CD4-positive, alpha-beta T cell treated with Interleukin-2 at 100 ng/mL for 4 hours (primary cell): ENCODE results near the gene MDP1.
"Not testable (repeated sequence)": the region's sequence is repeated elsewhere in the genome, so short reads cannot be mapped to it uniquely, and the experiment has no call there.

Source experiments
- DNase-seq: peaks from one replicate; pipeline ENCODE4 v3.0.0-alpha.2; 2020; ENCODE audit warnings: low spot score

MDP1 gene

DNA sequence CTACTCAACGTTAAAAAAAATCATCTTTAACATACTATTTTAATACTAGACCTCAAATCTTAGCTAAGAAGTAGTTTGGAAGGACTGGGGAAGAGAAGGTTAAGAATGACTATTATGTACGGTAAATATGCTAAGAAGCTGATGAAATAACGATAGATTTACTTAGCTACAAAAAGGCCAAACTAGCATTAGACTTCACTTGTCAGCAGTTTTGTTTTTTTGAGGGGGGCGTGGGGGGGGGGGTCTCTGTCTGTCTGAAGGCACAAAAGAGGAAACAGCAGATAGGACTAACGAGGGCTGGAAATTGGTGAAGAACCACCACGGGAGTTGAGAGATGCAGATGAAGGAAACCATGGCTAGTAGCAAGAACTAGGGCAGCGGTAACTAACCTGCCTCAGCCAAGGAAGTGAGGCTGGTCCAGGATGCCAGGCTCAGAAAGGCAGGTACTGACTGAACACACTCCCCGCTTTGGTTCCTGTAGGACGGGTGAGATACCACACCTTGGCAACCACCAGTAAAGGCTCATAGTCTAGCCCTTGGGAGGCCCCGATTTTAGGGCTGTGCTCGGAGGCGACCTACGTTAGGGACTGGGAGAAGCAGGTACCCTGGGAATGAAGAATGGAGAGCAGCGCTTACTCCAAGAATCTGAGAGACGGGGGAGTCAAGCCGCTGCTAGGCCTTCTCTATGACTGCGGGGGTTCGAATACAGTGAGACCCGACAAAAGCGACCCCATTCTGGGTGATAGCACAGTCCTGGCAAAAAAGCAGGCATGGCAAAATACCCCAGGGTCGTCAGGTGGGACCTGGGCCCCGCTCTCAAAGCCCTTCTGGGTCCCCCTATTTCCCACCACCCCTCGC is 15.6 kb upstream of the MDP1 start:
- DNase-seq, result no peak

DNA sequence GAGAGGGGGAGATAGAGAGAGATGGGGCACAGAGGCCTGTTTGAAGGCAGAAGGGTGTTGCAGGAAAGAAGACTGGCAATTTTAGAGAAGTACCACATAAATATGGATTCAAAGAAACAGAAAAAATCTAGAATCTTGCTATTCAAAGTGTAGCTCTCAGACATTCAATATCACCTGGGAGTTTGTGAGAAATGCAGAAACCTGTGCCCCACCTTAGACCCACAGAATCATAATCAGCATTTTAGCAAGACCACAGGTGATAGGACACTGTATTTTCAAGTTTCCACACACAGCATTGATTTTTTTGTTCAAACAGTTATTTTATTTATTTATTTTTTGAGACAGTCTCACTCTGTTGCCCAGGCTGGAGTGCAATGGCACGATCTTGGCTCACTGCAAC is 13.0 kb upstream of the MDP1 start:
- DNase-seq, result no peak

DNA sequence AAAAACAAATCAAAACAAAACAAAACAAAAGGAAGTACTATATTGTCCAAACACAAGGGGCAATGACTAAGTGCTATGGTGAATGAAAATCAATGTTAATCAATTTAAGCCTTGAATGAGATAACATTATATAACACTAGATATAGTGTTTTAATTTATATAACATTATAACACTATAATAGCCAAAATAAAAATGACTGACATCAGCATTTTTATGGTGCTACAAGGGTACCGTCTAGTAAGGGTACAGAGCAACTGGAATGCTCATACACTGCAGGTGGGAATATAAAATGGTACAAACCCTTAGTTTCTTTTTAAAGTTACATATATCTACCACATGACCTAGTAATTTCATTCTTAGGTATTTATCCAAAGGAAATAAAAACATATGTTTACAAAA is 10.6 kb upstream of the MDP1 start:
- no peak for DNase-seq

DNA sequence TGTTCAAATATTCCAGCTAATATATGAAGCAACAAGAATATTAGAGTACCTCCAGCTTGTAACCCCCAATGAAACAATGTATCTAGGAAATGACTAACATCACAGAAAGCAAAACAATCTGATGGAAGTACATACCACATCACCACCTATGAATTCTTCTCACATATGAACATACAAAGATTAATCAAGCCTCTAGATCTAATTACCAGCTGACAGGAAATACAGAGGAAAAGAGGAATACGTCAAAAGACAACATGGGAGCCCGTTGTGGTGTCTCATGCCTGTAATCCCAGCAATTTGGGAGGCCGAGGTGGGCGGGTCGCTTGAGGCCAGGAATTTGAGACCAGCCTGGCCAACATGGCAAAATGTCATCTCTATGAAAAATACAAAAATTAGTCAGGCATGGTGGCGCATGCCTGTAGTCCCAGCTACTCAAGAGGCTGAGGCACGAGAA is 8.8 kb upstream of the MDP1 start:
- no peak for DNase-seq

DNA sequence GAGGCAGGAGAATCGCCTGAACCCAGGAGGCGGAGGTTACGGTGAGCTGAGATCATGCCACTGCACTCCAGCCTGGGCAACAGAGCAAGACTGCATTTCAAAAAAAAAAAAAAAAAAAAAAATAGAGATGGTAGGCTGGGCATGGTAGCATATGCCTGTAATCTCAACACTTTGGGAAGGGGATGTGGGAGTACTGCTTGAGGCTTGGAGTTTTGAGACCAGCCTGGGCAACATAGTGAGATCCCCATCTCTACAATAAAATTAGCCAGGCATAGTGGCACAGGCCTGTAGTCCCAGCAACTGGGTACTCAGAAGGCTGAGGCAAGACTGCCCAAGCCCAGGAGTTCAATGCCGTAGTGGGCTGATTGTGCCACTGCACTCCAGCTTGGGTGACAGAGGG is 7.1 kb upstream of the MDP1 start:
- not testable (repeated sequence) for DNase-seq

DNA sequence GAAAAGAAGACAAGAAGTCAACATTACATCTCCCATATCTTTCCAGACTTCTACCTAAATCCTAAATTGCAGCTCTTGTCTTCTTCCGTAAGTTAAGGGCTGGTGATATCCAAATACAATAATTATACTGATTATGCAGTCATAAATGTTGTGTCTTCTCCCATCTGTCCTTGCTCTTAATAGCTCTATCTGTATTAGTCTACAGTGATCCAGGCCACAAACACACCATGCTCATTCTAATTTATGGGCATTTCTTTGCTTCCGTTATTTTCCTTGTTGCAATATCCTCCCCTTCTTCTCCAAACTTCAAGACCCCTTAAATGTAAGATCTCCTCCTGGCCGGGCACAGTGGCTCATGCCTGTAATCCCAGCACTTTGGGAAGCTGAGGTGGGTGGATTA is 3.7 kb upstream of the MDP1 start:
- no peak for DNase-seq

DNA sequence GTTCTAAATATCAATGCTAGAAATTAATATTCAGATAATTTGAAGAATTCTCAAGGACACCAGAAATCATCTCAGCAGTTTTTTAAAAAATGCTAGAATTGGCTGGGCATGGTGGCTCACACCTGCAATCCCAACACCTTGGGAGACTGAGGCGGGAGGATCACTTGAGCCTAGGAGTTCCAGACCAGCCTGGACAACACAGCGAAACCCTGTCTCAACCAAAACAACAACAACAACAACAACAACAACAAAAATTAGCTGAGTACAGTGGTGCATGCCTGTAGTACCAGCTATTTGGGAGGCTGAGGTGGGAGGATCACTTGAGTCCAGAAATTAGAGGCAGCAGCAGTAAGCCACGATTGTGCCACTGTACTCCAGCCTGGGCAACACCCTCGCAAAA is 3.2 kb upstream of the MDP1 start:
- no peak for DNase-seq

DNA sequence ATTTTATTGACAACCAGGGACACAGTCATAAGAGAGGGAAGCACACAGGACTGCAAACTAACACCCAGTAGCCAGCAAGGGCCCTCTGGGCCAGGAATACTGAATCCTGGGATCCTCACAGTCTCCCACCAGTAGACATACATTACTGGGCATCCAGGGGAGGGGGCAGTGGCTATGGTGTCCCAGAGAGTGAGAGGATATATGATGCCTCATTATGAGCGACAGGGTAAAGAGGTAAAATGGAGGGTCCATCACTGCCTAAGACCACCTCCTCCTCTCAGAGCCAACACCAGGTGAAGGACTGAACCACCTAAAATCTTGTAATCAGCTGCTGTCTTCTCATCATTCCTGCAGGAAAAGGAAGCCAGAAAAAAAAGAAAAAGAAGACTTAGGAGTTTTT is 1.0 kb upstream of the MDP1 start:
- DNase-seq, result not testable (repeated sequence)

DNA sequence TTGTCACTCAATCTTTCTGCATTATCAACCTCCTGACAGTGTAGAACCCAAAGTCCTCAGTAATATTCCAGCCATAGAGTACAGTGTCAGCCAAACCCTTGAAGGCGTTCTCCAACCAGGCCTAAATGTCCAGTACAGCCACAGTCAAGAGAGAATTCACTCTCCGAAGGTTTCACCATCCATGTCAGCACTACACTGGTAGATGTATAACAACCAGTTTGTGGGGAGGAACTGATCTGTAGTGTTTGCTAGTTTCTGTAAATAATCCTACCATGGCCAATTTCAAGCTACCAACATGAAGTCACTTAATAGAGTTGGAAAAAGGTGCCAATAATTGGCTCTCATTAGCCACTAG is 456 bp upstream of the MDP1 start:
- DNase-seq, result no peak

DNA sequence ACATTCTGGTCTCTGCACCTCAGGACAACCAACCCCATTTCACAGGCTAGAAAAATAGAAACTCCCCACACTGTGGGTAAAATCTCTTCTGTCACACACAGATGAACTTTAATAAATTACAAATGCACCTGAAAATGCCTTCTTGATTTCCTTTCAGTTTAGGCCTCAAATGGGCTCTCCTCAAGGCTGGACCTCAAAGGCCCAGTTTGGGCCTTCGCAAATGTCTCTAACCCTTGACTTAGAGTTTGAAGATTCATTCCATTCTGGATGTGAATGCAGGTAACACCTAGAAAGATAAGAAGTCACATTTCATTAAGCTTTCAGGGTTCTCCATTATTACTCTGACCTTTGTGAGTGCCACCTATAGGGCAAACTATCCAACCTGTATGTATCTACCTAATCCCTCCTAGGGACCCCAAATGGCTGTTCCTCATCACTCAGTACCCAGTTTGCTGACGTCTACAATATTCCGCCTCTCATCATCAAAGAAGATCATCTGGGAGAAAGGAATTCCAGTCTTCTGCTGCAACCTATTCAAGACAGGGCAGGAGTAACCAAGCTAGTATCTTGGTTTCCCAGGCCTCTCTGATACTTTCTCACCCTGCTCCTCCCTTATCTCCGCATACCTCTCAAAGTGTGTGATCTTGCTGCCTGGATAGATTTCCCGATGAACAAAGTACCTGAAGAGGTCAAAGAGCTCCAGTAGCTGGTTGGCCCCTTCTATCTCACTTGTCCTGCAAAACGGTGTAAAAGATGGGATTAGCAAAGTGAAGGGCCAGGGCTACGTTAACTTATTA is 1.8 kb downstream of the MDP1 start:
- DNase-seq, result no peak

DNA sequence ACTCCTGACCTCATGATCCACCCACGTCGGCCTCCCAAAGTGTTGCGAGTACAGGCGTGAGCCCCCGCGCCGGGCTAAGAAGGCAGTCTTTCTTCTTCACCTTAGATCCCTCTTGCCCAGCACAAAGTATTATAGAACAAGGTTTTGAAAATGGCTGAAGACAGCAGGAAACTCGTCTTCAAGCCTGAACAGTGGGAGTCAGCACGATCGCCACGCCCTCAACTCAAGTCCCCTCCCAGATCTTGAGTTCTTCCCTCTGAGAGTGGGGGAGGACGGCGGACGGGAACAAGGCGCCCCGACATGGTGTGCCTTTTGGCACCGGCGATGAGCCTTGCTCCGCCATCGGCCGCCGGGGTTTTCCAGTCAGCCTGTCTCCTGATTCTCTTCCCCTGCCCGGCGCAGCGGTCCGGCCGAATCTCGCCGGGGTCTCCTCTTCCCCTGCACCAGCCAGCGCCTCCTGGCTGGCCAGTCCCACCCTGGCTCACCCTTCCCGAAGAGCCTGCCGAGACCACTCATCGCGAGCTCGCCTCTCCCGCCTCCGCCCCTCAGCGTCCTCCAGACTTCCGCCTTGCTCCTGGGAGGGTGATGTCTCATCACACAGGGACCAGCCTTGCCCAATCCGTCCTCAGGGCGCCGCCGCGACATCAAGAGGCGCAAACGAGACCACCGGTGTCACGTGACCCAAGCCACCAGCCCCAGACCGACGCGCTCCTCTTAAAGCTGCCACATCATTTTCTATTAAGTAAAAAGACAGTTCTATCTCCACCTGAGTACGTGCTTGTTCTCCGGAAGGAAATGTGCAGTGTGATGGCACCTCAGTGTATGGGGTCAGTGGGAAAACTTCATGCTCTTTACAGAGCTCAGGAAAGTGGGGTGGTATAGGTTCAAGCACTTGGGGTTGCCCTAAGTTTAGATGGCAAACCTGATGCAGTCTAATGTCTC is 2.7 kb downstream of the MDP1 start, which contains the start of gene CHMP4A:
TSS of gene CHMP4A (minus strand) at position 565 of the 942 bp plus-strand sequence. CDS start at position 516, 49 bp downstream.
- DNase-seq, result peak; percentile 97

DNA sequence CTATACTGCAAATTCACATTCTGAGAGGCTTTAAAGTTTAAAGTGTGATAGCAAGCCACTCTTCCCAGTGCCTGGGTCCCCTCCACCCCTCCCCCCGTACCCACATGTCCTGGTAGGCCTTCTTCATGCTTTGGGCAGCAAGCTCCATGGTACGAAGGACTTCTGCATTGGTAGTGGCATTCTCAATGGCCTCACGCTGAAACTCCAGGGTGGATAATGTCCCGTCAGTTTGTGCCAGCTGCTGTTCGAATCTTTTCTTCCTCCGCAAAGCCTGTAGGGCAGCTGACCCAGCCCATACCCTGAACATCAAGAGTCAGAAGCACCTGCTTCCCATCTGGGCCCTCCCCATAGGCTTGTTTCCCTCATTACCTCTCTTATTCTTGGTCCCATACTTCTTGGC is 4.6 kb downstream of the MDP1 start:
- no peak for DNase-seq

DNA sequence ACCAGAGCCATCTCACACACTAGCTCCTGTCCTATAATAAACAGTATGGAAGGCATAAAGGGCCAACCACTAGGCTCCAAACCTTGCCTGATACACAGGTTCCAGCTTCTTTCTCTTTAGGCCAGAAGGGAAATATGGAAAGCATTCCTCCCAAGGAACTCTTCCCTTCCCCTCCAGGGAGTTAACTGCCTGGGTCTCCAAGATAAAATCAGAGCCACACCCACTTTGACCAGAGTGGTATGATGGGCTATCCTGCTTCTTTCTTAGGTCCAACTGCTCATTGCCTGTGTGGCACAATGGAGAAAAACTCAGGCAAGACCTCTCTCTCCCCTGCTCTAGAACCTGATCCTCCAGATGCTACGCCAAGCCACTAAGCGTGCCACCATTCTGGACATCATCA is 8.2 kb downstream of the MDP1 start:
- no peak for DNase-seq

DNA sequence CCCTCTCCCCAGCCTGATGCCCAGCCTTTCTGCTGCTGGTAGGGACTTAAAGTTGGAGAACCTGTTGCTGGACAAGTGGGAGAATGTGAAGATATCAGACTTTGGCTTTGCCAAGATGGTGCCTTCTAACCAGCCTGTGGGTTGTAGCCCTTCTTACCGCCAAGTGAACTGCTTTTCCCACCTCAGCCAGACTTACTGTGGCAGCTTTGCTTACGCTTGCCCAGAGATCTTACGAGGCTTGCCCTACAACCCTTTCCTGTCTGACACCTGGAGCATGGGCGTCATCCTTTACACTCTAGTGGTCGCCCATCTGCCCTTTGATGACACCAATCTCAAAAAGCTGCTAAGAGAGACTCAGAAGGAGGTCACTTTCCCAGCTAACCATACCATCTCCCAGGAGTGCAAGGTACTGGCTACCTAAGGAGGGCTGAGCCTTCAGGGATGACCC is 8.7 kb downstream of the MDP1 start:
- peak; percentile 15 for DNase-seq

DNA sequence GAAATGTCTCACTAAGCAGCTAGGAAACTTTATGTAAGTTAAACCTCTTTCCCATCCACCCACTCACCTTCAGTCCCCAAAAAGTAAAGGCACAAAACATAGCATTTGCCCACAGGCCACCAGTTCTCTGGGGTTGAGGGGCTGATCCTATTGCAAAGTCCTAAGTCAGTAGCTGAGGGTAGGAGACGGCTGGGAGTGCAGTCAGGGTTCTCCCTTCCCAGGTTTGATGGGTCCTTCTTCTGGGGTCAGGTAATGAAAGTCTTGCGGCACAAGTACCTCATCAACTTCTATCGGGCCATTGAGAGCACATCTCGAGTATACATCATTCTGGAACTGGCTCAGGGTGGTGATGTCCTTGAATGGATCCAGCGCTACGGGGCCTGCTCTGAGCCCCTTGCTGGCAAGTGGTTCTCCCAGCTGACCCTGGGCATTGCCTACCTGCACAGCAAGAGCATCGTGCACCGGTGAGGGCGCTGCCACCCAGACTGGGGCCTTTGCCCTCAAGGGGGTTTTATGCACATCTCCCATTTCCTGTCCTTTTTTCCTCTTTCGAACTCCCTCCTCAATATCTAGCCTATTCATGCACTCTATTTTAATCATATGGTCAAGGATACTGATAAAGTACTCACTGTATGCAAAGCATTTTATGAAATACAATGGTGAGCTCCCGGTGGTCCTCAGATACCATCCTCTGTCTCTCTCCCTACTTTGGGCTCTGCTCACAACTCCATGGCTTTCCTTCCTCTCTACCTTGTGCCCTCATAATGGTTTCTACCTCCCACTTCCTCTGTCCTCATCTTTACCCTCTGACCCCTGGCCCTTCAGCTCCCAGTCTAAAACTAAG is 9.4 kb downstream of the MDP1 start:
- DNase-seq, result no peak

DNA sequence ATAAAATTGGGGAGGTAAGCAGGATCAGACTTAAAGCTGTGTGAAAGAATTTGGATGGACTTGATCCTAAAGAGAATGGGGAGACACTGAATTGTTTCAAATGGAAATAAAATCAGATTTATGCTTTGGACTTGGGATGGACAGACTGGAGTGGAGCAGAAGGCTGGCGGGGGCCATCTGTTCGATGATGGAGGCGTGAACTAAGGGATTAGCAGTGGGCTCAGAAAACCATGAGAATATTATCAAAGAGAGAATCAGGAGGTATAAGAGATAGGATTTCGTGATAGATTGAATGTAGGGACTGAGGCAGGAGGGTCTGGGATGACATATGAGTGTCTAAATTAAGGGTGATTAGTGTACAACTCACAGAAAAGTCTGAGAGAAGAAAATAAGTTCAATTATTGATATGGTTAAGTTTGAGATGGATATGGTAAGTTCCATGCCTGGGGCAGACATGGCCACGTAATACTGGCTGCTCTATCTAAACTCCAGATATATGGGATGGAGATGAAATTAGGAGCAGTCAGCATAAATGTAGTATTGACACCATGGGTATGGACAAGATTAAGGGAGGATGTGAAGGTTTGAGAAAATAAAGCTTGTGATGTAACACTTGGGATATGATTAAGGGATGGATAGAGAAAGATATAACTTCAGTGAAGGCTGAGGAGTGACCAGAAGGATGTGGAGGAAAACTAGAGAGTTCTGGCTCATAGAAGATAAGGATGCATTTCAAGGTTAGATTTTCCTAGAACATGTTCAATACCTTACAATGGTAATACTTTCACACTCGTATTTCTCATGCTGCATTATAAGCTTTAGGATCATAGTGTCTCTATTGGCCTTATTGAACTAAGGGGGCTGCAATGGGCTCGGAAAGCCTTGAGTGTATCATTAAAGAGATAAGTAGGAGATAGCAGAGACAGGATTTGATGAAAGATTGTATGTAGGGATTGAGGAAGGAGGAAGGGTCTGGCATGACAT is 11.4 kb downstream of the MDP1 start:
- DNase-seq, result no peak

DNA sequence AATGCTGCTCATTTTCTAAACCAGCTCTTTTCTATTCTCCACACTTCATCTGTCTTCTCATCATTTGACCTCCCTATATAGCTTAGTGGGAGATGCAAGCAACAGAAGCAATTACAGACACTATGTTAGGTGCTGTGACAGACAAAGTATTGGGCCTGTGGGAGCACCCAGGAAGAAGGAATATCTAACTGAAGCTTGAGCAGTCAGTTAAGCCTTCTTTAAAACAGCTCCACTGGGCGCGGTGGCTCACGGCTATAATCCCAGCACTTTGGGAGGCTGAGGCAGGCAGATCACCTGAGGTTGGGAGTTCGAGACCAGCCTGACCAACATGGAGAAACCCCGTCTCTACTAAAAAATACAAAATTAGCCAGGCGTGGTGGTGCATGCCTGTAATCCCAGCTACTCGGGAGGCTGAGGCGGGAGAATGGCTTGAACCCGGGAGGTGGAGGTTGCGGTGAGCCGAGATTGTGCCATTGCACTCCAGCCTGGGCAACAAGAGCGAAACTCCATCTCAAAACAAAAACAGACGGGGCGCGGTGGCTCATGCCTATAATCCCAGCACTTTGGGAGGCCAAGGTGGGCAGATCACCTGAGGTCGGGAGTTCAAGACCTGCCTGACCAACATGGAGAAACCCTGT is 12.5 kb downstream of the MDP1 start:
- not testable (repeated sequence) for DNase-seq

DNA sequence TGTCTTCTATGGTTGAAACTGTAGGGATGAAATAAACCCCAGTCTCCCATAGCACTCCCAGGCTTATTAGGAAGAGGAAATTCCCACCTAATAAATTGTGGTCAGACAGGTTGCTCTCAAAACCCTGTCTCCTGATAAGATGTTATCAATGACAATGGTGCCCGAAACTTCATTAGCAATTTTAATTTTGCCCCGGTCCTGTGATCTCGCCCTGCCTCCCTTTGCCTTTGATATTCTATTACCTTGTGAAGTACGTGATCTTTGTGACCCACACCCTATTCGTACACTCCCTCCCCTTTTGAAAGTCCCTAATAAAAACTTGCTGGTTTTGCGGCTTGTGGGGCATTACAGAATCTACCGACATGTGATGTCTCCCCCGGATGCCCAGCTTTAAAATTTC is 13.3 kb downstream of the MDP1 start:
- DNase-seq, result not testable (repeated sequence)

DNA sequence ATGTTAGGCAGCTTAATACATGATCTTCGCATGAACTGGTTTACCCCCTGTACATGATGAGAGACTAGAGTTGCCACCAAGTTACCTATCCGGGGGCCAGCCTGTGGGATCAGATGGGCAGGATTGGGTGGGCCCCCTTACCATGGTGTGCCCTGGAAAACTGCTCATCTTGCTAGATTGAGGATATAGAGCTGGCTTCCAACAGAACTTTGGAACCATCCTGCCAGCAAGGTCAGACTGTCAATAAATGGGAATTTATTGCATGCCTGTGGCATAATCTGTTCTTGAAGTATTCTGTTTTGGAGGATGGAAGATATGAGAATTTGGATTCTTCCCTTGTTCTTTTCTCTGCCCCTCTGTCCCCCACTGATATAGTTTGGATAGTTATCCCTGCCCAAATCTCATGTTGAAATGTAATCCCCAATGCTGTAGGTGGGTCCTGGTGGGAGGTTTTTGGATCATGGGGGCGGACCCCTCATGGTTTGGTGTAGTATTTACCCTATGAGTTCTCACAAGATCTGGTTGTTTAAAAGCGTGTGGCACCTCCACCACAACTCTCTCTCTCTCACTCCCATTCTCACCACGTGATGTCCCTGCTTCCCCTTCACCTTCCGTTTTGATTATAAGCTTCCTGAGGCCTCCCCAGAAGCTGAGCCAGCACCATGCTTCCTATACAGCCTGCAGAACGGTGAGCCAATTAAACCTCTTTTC is 16.9 kb downstream of the MDP1 start:
- DNase-seq, result no peak
